H1 (cell line): ENCODE data around the gene CCNK. TPM values are rescaled to one million over a fixed set of nuclear protein-coding genes. Genes with fewer than 3 reads are reported as not detected.

Source experiments
- EZH2 ChIP-seq: fragments of 200-600 bp; sonication (generic); IDR thresholded peaks from 2 replicates; pipeline ENCODE4 v1.7.1; 2012; ENCODE audit warnings: low read depth, mild to moderate bottlenecking, moderate library complexity, low read length, inconsistent platforms; ENCODE audit not compliant: severe bottlenecking
- GTF2F1 ChIP-seq: IDR thresholded peaks from 2 replicates; pipeline ENCODE4 v1.6.1; 2012; ENCODE audit warnings: low read depth, low read length, improper control_type of control experiment, borderline replicate concordance
- TAF1 ChIP-seq: IDR thresholded peaks from 2 replicates; pipeline ENCODE4 v1.6.1; 2011; ENCODE audit warnings: mild to moderate bottlenecking, low read depth, low read length
- TCF12 ChIP-seq: IDR thresholded peaks from 2 replicates; pipeline ENCODE4 v1.6.1; 2011; ENCODE audit warnings: low read depth, mild to moderate bottlenecking, low read length
- USF2 ChIP-seq: IDR thresholded peaks from 2 replicates; pipeline ENCODE4 v1.6.1; 2011; ENCODE audit warnings: low read length, improper control_type of control experiment
- polyA plus RNA-seq, 7 experiments: library from polyadenylated mRNA; depleted of rRNA in 3 of 7; stranded (reverse) in 5 of 7; unstranded in 2 of 7; fragments of >200 nt in 5 of 7; fragments of 200-250 nt in 2 of 7; gene quantifications; 1 replicate in 5 of 7; 2 replicates in 1 of 7; 4 replicates in 1 of 7; pipeline versions ENCODE4 v1.2.1 to v1.2.3, GENCODE V29; 2011 to 2013; ENCODE audit warnings: missing spikeins in 2 of 7, mixed read lengths in 2 of 7
- total RNA-seq: library from RNA; stranded (reverse); fragmentation: NEBNext Ultra II Directional; extraction: Animal tissue kit (Norgen Biotek cat#: 25700); gene quantifications from 2 replicates; pipeline ENCODE4 v1.2.1, GENCODE V29; 2021

Gene CCNK
- total and polyA plus RNA-seq, 2 of the 8 experiments (the other 6 are each of a cell fraction or from before 2014, with no cell fraction given): 10.7 to 82.7 TPM

DNA sequence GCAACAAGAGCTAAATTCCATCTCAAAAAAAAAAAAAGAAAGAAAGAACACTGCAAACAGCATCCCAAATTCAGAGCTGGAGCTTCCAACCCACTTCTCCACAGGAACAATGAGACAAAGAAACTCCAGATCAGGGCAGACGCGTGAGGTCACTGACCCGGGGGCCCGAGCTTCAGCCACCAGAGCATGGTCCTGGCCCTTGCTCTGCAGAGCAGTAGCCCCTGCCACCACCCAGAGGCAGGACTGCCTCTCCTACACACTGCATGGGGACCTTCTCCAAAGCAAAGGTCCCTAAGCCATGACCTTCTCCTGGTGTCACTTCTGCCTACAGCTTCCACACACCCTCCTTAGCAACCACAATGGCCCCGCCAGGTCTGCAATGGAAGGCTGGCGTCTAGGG, 53.1 kb downstream of the CCNK start (continued):
- TF ChIP-seq EZH2 (no peak), TAF1 (no peak), USF2 (no peak), GTF2F1 (no peak), TCF12 (no peak)
